OCI-LY7 (cell line): ENCODE data around the gene SELENOV. TPM values are rescaled to one million over a fixed set of nuclear protein-coding genes. Genes with fewer than 3 reads are reported as not detected.

ENCODE experiments used
- BruUV-seq: library from RNA; stranded (reverse); fragments of 400-500 nt; replicated peaks from 2 replicates; lab custom pipeline; 2021; lab: Mats Ljungman, UMichigan
- CTCF ChIA-PET: fragments of 300-600 bp; sonication (Branson Sonifier 250); formaldehyde crosslinking; loops from one replicate; lab custom pipeline; 2022; ENCODE audit warnings: antibody characterized with exemption; ENCODE audit not compliant: unreplicated experiment; lab: Charles Lee
- POLR2A ChIA-PET: fragments of 300-600 bp; sonication (Branson Sonifier 250); formaldehyde crosslinking; loops from one replicate; lab custom pipeline; 2022; ENCODE audit warnings: antibody characterized with exemption; lab: Charles Lee
- DNase-seq: peaks from one replicate; pipeline ENCODE4 v3.0.0-alpha.2; 2015; ENCODE audit warnings: low spot score
- H2AFZ ChIP-seq: fragments of 200-600 bp; sonication (generic), shearing (Covaris generic); 2 replicates; pipeline ENCODE4 v1.6.1; 2014; ENCODE audit warnings: mild to moderate bottlenecking, antibody characterized with exemption, low read length, moderate library complexity
- H3K27ac ChIP-seq: fragments of 200-600 bp; sonication (generic); 2 replicates; pipeline ENCODE4 v1.5.1; 2014; ENCODE audit warnings: mixed run types, low read depth, mild to moderate bottlenecking, moderate library complexity, low read length, inconsistent platforms; ENCODE audit not compliant: poor library complexity, severe bottlenecking
- H3K36me3 ChIP-seq: fragments of 200-600 bp; sonication (generic); 2 replicates; pipeline ENCODE4 v1.6.1; 2014; ENCODE audit warnings: mild to moderate bottlenecking, antibody characterized with exemption, low read length, moderate library complexity, mixed read lengths; ENCODE audit not compliant: insufficient read depth
- H3K4me1 ChIP-seq: fragments of 200-600 bp; sonication (generic); 2 replicates; pipeline ENCODE4 v1.5.1; 2014; ENCODE audit warnings: mild to moderate bottlenecking, low read length; ENCODE audit not compliant: insufficient read depth, poor library complexity, severe bottlenecking
- H3K4me2 ChIP-seq: fragments of 200-600 bp; sonication (generic); 2 replicates; pipeline ENCODE4 v1.6.1; 2014; ENCODE audit warnings: mild to moderate bottlenecking, low read length
- H3K4me3 ChIP-seq: fragments of 200-600 bp; sonication (generic); 2 replicates; pipeline ENCODE4 v1.5.1; 2014; ENCODE audit warnings: mild to moderate bottlenecking, low read depth, low read length; ENCODE audit not compliant: poor library complexity, severe bottlenecking
- H3K79me2 ChIP-seq: fragments of 200-600 bp; sonication (generic); 2 replicates; pipeline ENCODE4 v1.6.1; 2016; ENCODE audit warnings: low read depth, mild to moderate bottlenecking, low read length, moderate library complexity, mixed read lengths; ENCODE audit not compliant: insufficient read depth
- H3K9me2 ChIP-seq: fragments of 200-600 bp; sonication (generic); 2 replicates; pipeline ENCODE4 v1.6.1; 2016; ENCODE audit warnings: mild to moderate bottlenecking, low read length, mixed read lengths; ENCODE audit not compliant: insufficient read depth
- H3K9me3 ChIP-seq: fragments of 200-600 bp; sonication (generic); 2 replicates; pipeline ENCODE4 v1.6.1; 2014; ENCODE audit warnings: mild to moderate bottlenecking, mixed run types, low read length, mixed read lengths
- H4K20me1 ChIP-seq: fragments of 200-600 bp; sonication (generic); 2 replicates; pipeline ENCODE4 v1.6.1; 2014; ENCODE audit warnings: mild to moderate bottlenecking, antibody characterized with exemption, low read length, moderate library complexity, mixed read lengths; ENCODE audit not compliant: insufficient read depth
- EZH2phosphoT487 ChIP-seq: fragments of 200-600 bp; sonication (generic); IDR thresholded peaks from 2 replicates; pipeline ENCODE4 v1.6.1; 2018; ENCODE audit warnings: low read depth, borderline replicate concordance, mild to moderate bottlenecking, mixed run types, antibody characterized with exemption, low read length, moderate library complexity, mixed read lengths
- intact Hi-C: fragments of 100-400 bp; cut with micrococcal nuclease; formaldehyde crosslinking; loops from one replicate; pipeline ENCODE4 v1.10.0; 2022; ENCODE audit not compliant: unreplicated experiment
- total RNA-seq, 2 experiments: library from RNA; depleted of rRNA in 1 of 2; stranded (reverse); fragments of >200 nt in 1 of 2; shearing (Covaris generic) in 1 of 2; gene quantifications; 2 replicates each; pipeline ENCODE4 v1.2.3, GENCODE V29; 2014 to 2022
- TF ChIP-seq, protein P1 (sequence below): fragments of 200-600 bp; sonication (generic); conservative IDR thresholded peaks from 2 replicates; pipeline ENCODE4 v1.5.1; 2014; ENCODE audit warnings: mild to moderate bottlenecking, antibody characterized with exemption, low read length, moderate library complexity, mixed read lengths

The SELENOV gene
- total RNA-seq, 2 experiments from 2014 or later = not detected

DNA sequence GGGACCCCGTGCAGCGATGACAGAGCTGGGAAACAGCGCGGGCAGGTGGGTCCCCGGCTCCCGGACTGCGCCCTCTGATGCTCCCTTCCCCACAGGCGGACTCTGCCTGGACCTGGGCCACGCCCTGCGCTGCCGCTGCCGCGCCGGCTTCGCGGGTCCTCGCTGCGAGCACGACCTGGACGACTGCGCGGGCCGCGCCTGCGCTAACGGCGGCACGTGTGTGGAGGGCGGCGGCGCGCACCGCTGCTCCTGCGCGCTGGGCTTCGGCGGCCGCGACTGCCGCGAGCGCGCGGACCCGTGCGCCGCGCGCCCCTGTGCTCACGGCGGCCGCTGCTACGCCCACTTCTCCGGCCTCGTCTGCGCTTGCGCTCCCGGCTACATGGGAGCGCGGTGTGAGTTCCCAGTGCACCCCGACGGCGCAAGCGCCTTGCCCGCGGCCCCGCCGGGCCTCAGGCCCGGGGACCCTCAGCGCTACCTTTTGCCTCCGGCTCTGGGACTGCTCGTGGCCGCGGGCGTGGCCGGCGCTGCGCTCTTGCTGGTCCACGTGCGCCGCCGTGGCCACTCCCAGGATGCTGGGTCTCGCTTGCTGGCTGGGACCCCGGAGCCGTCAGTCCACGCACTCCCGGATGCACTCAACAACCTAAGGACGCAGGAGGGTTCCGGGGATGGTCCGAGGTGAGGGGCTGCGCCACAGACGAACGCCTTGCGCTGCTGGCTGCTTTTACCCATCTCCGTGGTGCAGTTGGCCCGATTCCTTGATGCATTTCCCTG lies 7.8 kb upstream of the SELENOV start:
- POLR2A ChIA-PET = interaction anchor here (0.7 kb wide), 1 partner anchor 25 kb away, joined by 3 read pairs; the partner anchor contains the start of gene EID2B
- no TSS peak for BruUV-seq
- Histone ChIP-seq H3K4me2 (peak overlapping the region; percentile 59), H3K79me2 (no peaks in the 10 kb centered on the region), H3K4me1 (peaks cover 4% of the 10 kb centered on the region), H2AFZ (peak overlapping the region; percentile 57; the same call in 1 of the 2 replicates), H3K9me3 (no peaks in the 10 kb centered on the region), H3K36me3 (no peaks in the 10 kb centered on the region), H4K20me1 (no peaks in the 10 kb centered on the region), H3K4me3 (peak overlapping the region; percentile 64), H3K27ac (no peak overlapping the region), H3K9me2 (no peaks in the 10 kb centered on the region)
- CTCF ChIA-PET = interaction anchor here (1.0 kb wide), 1 partner anchor 26 kb away, joined by 3 read pairs; no protein-coding TSS in a partner anchor
- TF ChIP-seq, protein P1, sequence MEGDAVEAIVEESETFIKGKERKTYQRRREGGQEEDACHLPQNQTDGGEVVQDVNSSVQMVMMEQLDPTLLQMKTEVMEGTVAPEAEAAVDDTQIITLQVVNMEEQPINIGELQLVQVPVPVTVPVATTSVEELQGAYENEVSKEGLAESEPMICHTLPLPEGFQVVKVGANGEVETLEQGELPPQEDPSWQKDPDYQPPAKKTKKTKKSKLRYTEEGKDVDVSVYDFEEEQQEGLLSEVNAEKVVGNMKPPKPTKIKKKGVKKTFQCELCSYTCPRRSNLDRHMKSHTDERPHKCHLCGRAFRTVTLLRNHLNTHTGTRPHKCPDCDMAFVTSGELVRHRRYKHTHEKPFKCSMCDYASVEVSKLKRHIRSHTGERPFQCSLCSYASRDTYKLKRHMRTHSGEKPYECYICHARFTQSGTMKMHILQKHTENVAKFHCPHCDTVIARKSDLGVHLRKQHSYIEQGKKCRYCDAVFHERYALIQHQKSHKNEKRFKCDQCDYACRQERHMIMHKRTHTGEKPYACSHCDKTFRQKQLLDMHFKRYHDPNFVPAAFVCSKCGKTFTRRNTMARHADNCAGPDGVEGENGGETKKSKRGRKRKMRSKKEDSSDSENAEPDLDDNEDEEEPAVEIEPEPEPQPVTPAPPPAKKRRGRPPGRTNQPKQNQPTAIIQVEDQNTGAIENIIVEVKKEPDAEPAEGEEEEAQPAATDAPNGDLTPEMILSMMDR = no peak
- TF ChIP-seq EZH2phosphoT487 = no peak
- intact Hi-C loops = no loop called here
- peak; percentile 30 for DNase-seq

DNA sequence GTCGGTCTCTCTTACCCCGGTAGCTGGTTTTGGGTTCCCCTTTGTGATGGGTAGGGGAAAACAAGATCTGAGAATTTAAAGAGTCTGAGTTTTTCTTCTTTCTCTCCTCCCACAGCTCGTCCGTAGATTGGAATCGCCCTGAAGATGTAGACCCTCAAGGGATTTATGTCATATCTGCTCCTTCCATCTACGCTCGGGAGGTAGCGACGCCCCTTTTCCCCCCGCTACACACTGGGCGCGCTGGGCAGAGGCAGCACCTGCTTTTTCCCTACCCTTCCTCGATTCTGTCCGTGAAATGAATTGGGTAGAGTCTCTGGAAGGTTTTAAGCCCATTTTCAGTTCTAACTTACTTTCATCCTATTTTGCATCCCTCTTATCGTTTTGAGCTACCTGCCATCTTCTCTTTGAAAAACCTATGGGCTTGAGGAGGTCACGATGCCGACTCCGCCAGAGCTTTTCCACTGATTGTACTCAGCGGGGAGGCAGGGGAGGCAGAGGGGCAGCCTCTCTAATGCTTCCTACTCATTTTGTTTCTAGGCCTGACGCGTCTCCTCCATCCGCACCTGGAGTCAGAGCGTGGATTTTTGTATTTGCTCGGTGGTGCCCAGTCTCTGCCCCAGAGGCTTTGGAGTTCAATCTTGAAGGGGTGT lies 7.1 kb upstream of the SELENOV start:
- H3K4me2 ChIP-seq = peak overlapping the region; percentile 59
- intact Hi-C loops = no loop called here

More for the DNA sequence above, 7.1 kb upstream of the SELENOV start:
- CTCF ChIA-PET = interaction anchor here (1.0 kb wide), 1 partner anchor 25 kb away, joined by 3 read pairs; no protein-coding TSS in a partner anchor
- no peaks in the 10 kb centered on the region for H4K20me1 ChIP-seq
- DNase-seq = no peak
- H3K4me3 ChIP-seq = peak overlapping the region; percentile 64
- no peaks in the 10 kb centered on the region for H3K9me2 ChIP-seq
- no TSS peak for BruUV-seq
- no peaks in the 10 kb centered on the region for H3K36me3 ChIP-seq
- no peaks in the 10 kb centered on the region for H3K79me2 ChIP-seq
- no peak; the same call in 1 of the 2 replicates for TF ChIP-seq EZH2phosphoT487
- TF ChIP-seq, protein P1 = no peak
- POLR2A ChIA-PET = interaction anchor here (0.7 kb wide), 1 partner anchor 25 kb away, joined by 3 read pairs; the partner anchor contains the start of gene EID2B
- H2AFZ ChIP-seq = peak overlapping the region; percentile 57; the same call in 1 of the 2 replicates
- no peaks in the 10 kb centered on the region for H3K9me3 ChIP-seq
- H3K4me1 ChIP-seq = no peaks in the 10 kb centered on the region
- no peak overlapping the region for H3K27ac ChIP-seq
